HepG2 (cell line): Measurements from ENCODE around the gene DUS1L. TPM values are rescaled to one million over a fixed set of nuclear protein-coding genes. Genes with fewer than 3 reads are reported as not detected.

Experiments used
- ATF1 ChIP-seq: IDR thresholded peaks from 2 replicates; pipeline ENCODE4 v1.6.1; 2016; ENCODE audit warnings: mild to moderate bottlenecking, control low read depth
- CC2D1A ChIP-seq: sonication (generic); formaldehyde crosslinking; IDR thresholded peaks from 2 replicates; pipeline ENCODE4 v1.8.1; 2023; ENCODE audit warnings: mild to moderate bottlenecking, missing genetic modification reagents
- DMAP1 ChIP-seq: IDR thresholded peaks from 2 replicates; pipeline ENCODE4 v1.6.1; 2016
- ELK4 ChIP-seq: sonication (generic); formaldehyde crosslinking; IDR thresholded peaks from 2 replicates; pipeline ENCODE4 v1.9.0; 2021; ENCODE audit warnings: missing genetic modification reagents, borderline replicate concordance
- ETS1 ChIP-seq: sonication (generic); formaldehyde crosslinking; IDR thresholded peaks from 2 replicates; pipeline ENCODE4 v1.4.0; 2020; ENCODE audit warnings: missing genetic modification reagents
- ETV6 ChIP-seq: sonication (generic); formaldehyde crosslinking; conservative IDR thresholded peaks from 2 replicates; pipeline ENCODE4 v1.4.0; 2020; ENCODE audit warnings: missing genetic modification reagents
- HIC2 ChIP-seq: sonication (generic); formaldehyde crosslinking; IDR thresholded peaks from 2 replicates; pipeline ENCODE4 v1.9.0; 2022; ENCODE audit warnings: low read depth, missing genetic modification reagents
- HIVEP1 ChIP-seq: sonication (generic); formaldehyde crosslinking; IDR thresholded peaks from 2 replicates; pipeline ENCODE4 v1.4.0; 2020; ENCODE audit warnings: mild to moderate bottlenecking, missing genetic modification reagents
- JDP2 ChIP-seq: sonication (generic); formaldehyde crosslinking; IDR thresholded peaks from 2 replicates; pipeline ENCODE4 v1.8.1; 2022; ENCODE audit warnings: missing genetic modification reagents, borderline replicate concordance
- MNT ChIP-seq: fragments of 450-650 bp; IDR thresholded peaks from 2 replicates; pipeline ENCODE4 v1.6.1; 2016
- NFKBIZ ChIP-seq: IDR thresholded peaks from 2 replicates; pipeline ENCODE4 v1.6.1; 2018; ENCODE audit warnings: missing genetic modification reagents, missing compliant biosample characterization
- NR2F2 ChIP-seq: IDR thresholded peaks from 2 replicates; pipeline ENCODE4 v1.6.1; 2012; ENCODE audit warnings: low read depth, inconsistent platforms, borderline replicate concordance
- SNAPC5 ChIP-seq: sonication (generic); formaldehyde crosslinking; IDR thresholded peaks from 2 replicates; pipeline ENCODE4 v1.8.1; 2023; ENCODE audit warnings: mild to moderate bottlenecking, missing genetic modification reagents, borderline replicate concordance
- SRF ChIP-seq: IDR thresholded peaks from 2 replicates; pipeline ENCODE4 v1.6.1; 2011; ENCODE audit warnings: mild to moderate bottlenecking, low read depth, low read length, moderate library complexity
- TAF15 ChIP-seq: fragments of 200-400 bp; formaldehyde crosslinking; IDR thresholded peaks from one replicate; pipeline ENCODE4 v1.6.1; 2018; ENCODE audit warnings: mild to moderate bottlenecking, low read depth, low read length; ENCODE audit not compliant: poor library complexity, severe bottlenecking
- TEAD3 ChIP-seq: optimal IDR thresholded peaks from 2 replicates; pipeline ENCODE3; 2016; ENCODE audit warnings: borderline replicate concordance
- ZBTB3 ChIP-seq: sonication (generic); formaldehyde crosslinking; IDR thresholded peaks from 2 replicates; pipeline ENCODE4 v1.4.0; 2020; ENCODE audit warnings: low read depth, mild to moderate bottlenecking, moderate library complexity, missing genetic modification reagents, borderline replicate concordance
- ZMAT5 ChIP-seq: sonication (generic); formaldehyde crosslinking; IDR thresholded peaks from 2 replicates; pipeline ENCODE4 v1.5.0; 2020; ENCODE audit warnings: mild to moderate bottlenecking, low read depth, missing genetic modification reagents, borderline replicate concordance
- ZNF383 ChIP-seq: sonication (generic); formaldehyde crosslinking; IDR thresholded peaks from 2 replicates; pipeline ENCODE4 v1.4.0; 2020; ENCODE audit warnings: missing genetic modification reagents, mild to moderate bottlenecking, borderline replicate concordance
- ZNF446 ChIP-seq: sonication (generic); formaldehyde crosslinking; IDR thresholded peaks from 2 replicates; pipeline ENCODE4 v1.5.0; 2020; ENCODE audit warnings: mild to moderate bottlenecking, missing genetic modification reagents
- ZNF589 ChIP-seq: sonication (generic); formaldehyde crosslinking; conservative IDR thresholded peaks from 2 replicates; pipeline ENCODE4 v1.8.0; 2022; ENCODE audit warnings: mild to moderate bottlenecking, moderate library complexity, missing genetic modification reagents
- ZNF782 ChIP-seq: sonication (generic); formaldehyde crosslinking; IDR thresholded peaks from 2 replicates; pipeline ENCODE4 v1.4.0; 2020; ENCODE audit warnings: missing genetic modification reagents, mild to moderate bottlenecking, borderline replicate concordance
- polyA plus RNA-seq, 8 experiments: library from polyadenylated mRNA; depleted of rRNA in 3 of 8; stranded (reverse) in 7 of 8; unstranded in 1 of 8; fragments of >200 nt; fragmentation: Illumina TruSeq in 4 of 8; extraction: Trizol in 4 of 8; gene quantifications; 2 replicates each; pipeline versions ENCODE4 v1.2.1 to v1.2.3, GENCODE V29; 2011 to 2016; ENCODE audit warnings: low read depth in 4 of 8, missing spikeins in 1 of 8, mixed read lengths in 1 of 8; ENCODE audit not compliant: insufficient read depth in 1 of 8
- total RNA-seq, 5 experiments: library from RNA; depleted of rRNA; stranded (reverse); fragments of >200 nt; fragmentation: Illumina TruSeq; extraction: Trizol; gene quantifications; 2 replicates each; pipeline ENCODE4 v1.2.3, GENCODE V29; 2016; ENCODE audit warnings: low read depth in 1 of 5

DUS1L gene
- total and polyA plus RNA-seq, 2 of the 13 experiments (the other 11 are each of a cell fraction or from before 2014, with no cell fraction given) = 81.0 to 109 TPM

GRCh38 chr17:82098169-82098938 is 32.8 kb upstream of the DUS1L start, which contains the start of gene FASN (continued):
- 0 out of 2 replicates have a peak, but pooled peaks have one; percentile 34 for TF ChIP-seq SRF
- TF ChIP-seq ATF1 (CRISPR knock-in tag) = no peak
- 0 out of 2 replicates have a peak, but pooled peaks have one; percentile 33 for TF ChIP-seq HIC2
- peak; percentile 75; the same call in 1 of the 2 replicates for TF ChIP-seq JDP2
- peak; percentile 89; the same call in 1 of the 2 replicates for TF ChIP-seq ELK4 (CRISPR knock-in tag)
- no peak for TF ChIP-seq NFKBIZ (CRISPR knock-in tag)
- peak; percentile 44 for TF ChIP-seq ETV6 (CRISPR knock-in tag)
- TF ChIP-seq SNAPC5 (CRISPR knock-in tag) = no peak
- TF ChIP-seq DMAP1 (CRISPR knock-in tag) = peak; percentile 65; the same call in 1 of the 2 replicates
- no peak for TF ChIP-seq TAF15
- TF ChIP-seq HIVEP1 (CRISPR knock-in tag) = peak; percentile 30; the same call in 1 of the 2 replicates
- no peak for TF ChIP-seq NR2F2
- no peak for TF ChIP-seq TEAD3 (CRISPR knock-in tag)
- peak; percentile 91; the same call in 1 of the 2 replicates for TF ChIP-seq ETS1
- TF ChIP-seq ZNF782 (CRISPR knock-in tag) = no peak; the same call in 1 of the 2 replicates
- TF ChIP-seq ZNF446 (CRISPR knock-in tag) = peak; percentile 54
- peak; percentile 29; the same call in 1 of the 2 replicates for TF ChIP-seq MNT
- peak; percentile 49; the same call in 1 of the 2 replicates for TF ChIP-seq ZNF589 (CRISPR knock-in tag)
- no peak; the same call in 1 of the 2 replicates for TF ChIP-seq ZMAT5 (CRISPR knock-in tag)
- TF ChIP-seq ZBTB3 (CRISPR knock-in tag) = no peak; the same call in 1 of the 2 replicates
- TF ChIP-seq CC2D1A (CRISPR knock-in tag) = no peak
- TF ChIP-seq ZNF383 (CRISPR knock-in tag) = no peak
